HL-60 (cell line): ENCODE results near the gene RELL1.

Experiments
- REST ChIP-seq: IDR thresholded peaks from 2 replicates; pipeline ENCODE4 v1.6.1; 2012; ENCODE audit warnings: low read depth; ENCODE audit not compliant: insufficient replicate concordance
- SPI1 ChIP-seq: IDR thresholded peaks from 2 replicates; pipeline ENCODE4 v1.6.1; 2012; ENCODE audit warnings: low read depth, mild to moderate bottlenecking, borderline replicate concordance
- TF ChIP-seq, protein P1 (sequence below): IDR thresholded peaks from one replicate; pipeline ENCODE4 v1.5.1; 2011; ENCODE audit warnings: low read length, control low read depth, inconsistent platforms; ENCODE audit not compliant: insufficient read depth

- TF ChIP-seq, protein P1, sequence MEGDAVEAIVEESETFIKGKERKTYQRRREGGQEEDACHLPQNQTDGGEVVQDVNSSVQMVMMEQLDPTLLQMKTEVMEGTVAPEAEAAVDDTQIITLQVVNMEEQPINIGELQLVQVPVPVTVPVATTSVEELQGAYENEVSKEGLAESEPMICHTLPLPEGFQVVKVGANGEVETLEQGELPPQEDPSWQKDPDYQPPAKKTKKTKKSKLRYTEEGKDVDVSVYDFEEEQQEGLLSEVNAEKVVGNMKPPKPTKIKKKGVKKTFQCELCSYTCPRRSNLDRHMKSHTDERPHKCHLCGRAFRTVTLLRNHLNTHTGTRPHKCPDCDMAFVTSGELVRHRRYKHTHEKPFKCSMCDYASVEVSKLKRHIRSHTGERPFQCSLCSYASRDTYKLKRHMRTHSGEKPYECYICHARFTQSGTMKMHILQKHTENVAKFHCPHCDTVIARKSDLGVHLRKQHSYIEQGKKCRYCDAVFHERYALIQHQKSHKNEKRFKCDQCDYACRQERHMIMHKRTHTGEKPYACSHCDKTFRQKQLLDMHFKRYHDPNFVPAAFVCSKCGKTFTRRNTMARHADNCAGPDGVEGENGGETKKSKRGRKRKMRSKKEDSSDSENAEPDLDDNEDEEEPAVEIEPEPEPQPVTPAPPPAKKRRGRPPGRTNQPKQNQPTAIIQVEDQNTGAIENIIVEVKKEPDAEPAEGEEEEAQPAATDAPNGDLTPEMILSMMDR, result no peak
- TF ChIP-seq REST, result no peak
- TF ChIP-seq SPI1, result no peak
Measured at GRCh38 chr4:37733240-37733867, 47.2 kb upstream of the RELL1 start.
